GM18499 (cell line): ENCODE results near the gene UNK.
"Not testable (repeated sequence)": the region's sequence is repeated elsewhere in the genome, so short reads cannot be mapped to it uniquely, and the experiment has no call there.

Experiments used
- ATAC-seq: cut with Tn5 transposase; IDR thresholded peaks from one replicate; pipeline ENCODE4 v1.9.1; 2021; ENCODE audit warnings: moderate number of reproducible peaks; ENCODE audit not compliant: insufficient read depth, unreplicated experiment

UNK gene

DNA sequence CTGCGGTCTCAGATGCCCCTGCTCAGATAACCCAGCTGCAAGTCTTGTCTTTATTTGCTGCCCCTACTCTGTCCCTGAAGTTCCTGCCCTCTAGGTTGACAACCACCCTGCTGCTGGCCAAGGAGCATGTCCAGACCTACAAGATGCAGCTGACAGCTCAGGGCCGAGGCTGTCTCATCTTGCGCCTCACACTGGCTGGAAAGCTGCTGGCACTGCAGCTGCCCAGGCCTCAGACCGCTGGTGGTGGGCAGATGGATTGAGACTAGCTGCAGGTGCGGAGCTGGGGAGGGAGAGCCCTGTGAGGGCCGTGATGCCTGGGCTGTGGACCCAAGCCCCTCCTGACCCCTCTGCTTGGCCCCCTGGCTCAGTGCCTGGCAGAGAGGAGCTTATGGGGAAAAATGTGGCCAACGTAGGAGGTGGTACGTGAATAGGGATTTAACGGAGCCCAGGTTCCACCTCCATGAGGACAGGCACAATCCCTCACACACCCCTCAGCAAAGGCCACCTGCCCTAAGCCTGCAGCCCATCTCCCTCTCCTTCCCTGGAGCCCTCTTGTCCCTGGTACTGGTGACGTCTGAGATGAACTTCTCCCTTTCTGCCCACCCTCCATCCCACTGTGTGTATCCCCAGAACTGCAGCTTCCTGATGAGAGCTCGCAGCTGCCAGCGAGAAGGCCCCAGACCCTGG lies 11.3 kb upstream of the UNK start:
- no peak for ATAC-seq

- no peak for ATAC-seq
These were observed 10.7 kb upstream of the UNK start for GRCh38 chr17:75773808-75774470.

- ATAC-seq = no peak
These were observed 10.1 kb upstream of the UNK start for GRCh38 chr17:75774471-75774990.

DNA sequence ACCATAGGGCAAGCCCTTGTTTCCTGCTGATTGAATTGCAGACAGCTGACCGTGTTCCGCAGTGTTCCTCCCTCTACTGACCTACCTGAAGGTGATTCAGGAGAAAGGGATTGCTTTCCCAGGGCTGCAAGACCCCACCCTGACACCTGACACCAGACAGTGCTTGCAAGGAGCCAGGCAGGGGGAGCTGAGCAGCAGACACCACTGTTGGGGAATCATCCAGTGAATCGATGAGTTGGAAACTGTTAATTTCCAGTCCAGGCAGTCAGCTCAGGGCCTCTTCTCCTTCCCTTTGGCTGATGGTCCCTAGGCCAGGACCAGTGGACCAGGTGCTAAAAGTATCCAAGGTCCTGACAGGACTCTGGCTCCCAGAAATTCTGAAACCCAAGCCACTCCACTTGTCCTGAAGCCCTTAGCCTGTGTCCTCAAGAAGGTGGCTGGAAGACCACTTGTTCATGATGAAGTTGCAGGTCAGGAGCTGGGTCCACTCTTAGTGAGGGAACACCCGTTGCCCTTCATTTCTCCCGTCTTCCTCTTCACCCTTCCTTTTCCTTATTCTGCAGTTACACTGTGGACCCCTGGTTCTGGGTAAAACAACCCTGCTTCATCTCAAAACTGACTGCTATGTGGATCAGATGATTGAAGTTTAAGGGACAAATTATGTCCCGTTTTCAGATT lies 9.5 kb upstream of the UNK start:
- no peak for ATAC-seq

- no peak for ATAC-seq
These were observed 8.0 kb upstream of the UNK start for GRCh38 chr17:75776386-75777295.

DNA sequence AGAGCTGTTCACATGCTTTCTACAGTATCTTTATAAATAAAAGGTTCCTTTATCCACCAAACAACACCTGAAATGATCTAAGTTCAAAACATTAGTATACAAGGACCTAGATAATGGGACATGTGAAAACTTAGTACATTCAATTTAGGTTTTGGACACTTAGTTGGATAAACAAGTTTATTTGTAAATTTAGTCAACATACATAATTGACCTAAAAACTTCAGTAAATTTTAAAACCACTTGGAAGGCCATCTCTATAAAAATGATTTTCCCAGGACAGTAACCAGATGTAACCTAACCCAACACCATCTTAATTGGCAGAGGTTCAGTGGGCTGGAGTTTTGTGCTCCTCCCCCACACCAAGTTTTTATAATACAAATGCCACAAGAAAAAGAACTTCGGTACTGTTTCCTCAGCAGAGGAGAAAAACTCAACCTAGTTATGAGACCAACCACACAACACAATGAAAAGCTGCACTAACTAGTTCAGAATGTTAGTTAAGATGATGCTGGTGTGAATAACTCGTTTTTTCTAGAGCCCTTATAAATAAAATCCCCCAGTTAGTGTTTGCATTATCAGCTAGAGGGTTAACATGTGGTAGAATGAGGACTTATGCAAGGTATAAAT lies 7.2 kb upstream of the UNK start:
- ATAC-seq = no peak

GRCh38 chr17:75778066-75778860 lies 6.3 kb upstream of the UNK start:
- ATAC-seq = not testable (repeated sequence)

DNA sequence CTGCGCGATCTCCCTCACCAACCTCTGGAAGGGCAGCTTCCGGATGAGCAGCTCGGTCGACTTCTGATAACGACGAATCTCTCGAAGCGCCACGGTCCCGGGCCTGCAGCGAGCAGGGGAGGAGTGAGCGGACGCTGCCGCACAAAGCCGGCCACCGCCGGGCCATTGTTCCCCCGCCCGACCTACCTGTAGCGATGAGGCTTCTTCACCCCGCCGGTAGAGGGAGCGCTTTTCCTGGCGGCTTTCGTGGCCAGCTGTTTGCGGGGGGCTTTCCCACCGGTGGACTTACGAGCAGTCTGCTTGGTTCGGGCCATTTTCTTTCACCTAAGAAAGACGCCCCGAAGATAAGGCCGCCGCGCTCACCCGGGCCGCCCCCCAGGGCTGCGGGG lies 5.8 kb upstream of the UNK start:
- no peak for ATAC-seq

DNA sequence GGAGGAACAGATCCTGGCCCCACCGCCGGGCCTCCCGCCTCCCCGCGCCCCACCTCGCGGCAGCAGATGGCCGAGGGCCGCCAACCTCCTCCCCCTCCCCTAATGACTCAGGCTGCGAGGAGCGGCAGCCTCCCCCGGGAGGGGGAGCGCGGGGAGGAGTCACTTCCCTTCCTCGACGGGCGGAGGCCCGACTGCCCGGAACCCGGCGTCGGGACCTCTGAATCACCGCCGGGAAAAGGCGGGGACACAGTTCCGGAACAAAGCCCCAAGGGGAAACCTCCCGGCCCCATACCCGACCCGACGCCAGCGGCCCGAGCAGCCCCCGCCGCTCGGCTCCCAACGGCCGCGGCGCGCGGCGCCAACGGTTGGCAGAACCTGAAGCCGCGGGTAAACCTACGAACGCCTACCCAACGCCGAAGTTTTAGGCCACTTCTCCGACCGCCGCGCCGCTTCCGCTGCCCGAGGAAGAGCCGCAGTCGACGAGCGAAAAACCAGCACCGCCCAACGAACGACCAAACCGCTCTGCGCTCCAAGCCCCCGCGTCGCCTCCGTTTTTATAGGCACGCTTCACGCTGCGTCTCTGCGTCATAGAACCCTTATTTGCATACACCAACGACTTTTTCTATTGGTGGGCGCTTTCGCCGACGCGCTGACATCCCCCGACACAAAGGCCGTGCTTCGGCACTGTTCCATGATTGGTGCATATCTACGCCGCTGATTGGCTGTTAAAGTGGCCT lies 5.2 kb upstream of the UNK start:
- ATAC-seq = peak; percentile 67

DNA sequence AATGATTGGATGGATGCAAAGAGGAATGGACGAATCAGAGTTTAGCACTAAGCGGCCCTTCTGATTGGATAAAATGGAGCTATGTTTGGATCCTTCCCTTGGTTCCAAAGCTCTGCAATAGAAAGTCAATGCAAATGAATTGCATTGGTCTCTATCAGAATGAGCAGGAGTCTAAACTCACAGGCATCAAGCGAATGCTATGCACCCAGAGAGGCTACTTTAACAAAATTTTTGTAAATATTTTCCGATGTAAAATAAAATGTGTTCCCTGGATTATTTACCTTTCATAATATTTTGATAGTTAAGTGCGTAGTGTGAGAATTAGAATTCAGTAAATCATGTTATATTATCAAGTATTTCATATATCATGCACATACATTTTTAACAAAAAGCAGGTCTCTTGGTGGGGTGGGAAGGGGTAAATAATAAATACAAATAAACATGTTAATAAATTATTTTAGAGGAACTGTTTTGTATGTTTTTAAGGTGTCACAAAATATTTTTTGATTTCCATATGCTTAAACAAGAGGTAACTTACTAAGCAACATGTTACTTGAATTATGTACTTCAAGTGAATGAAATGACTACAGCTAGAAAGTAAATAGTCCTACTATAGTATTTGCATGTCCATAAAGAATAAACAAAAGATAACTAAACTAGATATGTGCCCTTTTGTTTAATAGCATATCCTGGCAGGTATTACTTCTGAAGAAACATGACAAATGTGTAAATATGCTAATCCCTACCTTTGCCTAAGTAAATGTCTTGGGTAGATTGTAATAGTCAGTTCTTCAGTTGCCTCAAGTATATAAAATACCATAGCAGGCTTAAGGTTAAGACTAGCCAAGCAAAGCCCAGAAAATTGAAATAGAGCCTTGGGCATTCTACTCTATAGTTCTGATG lies 4.4 kb upstream of the UNK start:
- no peak for ATAC-seq

GRCh38 chr17:75783069-75783783 lies 1.4 kb upstream of the UNK start:
- ATAC-seq = no peak

DNA sequence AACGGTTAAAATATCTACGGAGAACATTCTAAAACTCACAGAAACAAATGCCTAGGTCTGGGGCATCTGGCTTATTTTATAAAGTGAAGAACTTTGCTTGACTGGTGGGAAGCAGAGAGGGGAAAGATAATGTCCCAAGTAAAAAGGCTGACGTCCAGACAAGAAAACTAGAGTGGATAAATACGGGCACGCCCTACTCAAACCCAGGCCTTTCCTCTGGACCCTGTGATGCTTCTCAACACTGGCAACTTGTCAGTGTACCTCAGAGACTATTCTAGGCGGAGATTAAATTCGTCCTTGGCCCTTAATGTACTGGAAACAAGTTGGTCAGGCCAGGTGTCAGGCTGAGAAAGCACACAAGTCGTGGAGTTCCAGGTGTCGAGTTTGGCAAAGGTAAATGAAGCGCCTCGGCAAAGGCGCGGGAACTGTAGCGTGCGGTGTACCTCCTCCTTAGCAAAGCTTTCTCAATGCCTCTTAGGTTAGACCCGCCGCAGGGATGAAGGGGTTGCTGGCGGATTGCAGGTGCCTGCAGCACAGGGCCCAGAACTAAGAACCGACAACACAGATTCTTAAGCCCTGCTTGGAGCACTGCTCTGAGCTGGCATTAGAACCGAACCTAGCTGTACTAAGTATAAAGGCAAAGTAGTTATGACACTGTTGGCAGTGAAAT lies 668 bp upstream of the UNK start:
- ATAC-seq = no peak

DNA sequence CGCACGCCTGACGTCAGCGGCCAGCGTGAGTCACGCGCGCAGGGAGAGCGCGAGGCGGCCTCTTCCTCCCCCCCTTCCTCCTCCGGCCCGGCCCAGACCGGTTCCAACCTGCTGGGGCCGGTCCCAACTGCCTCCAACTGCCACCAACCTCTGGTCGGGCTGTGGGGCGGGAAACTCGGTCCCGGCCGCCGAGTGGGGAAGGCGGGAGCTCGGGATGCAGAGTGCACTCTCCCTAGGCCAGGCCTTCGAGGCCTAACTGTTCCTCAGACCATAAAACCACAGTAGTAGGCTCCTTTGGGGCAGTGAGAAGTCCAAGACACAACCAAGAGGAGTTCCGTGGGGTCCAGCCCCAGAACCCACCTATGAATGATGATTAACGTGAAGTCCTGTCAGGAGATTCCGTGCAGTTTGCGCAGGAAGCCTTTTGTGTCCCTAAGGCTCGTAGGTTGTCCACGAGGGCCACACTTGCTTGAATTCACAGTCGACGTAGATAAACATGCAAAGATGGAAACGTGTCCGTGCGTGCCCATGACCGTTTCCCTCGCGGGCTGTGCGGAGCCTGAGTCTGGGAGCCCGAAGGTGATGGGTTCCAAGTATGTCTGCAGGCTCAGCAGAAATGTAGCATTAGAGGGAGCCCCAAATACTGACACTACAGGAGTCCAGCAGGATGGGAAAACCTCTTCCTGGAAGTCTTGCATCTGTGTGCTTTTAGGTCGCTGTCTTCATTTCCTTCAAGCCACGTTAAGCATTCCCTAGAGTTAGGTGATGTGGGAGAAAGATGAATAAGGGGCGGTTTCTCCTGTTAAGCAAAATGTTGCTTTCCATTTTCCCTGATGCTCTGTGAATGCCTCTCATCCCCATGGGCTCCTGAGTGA lies 647 bp downstream of the UNK start:
- ATAC-seq = no peak

GRCh38 chr17:75791254-75791653 lies 6.6 kb downstream of the UNK start:
- no peak for ATAC-seq

DNA sequence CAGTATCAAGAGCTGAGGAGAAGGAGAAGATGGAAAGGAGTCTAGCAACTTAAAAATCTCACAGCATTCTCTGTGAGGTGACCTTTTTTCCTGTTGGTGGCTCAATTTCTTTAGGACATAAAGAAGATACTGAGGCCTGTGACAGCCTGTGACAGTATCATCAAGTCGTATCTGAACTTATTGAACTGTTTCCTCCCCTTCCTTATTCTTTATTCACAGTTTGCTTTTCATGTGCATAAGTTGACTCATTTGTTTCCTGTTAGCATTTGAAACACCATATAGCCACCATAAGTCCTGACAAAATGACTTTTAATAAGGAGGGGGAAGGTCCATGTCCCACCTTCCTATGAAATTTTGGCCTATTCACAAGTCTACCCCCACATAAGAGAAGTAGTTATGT lies 8.9 kb downstream of the UNK start:
- no peak for ATAC-seq
